Endothelial cell of umbilical vein (primary cell): ENCODE data around the gene OR10A6.

Experiments
- CTCF ChIP-seq, 2 donors: IDR thresholded peaks; 1 replicate in 1 of 2; 2 replicates in 1 of 2; pipeline ENCODE4 v1.5.1; 2011; ENCODE audit warnings: low read length in 2 of 2, mild to moderate bottlenecking in 2 of 2, moderate library complexity in 2 of 2, control low read depth in 1 of 2, inconsistent platforms in 1 of 2, low read depth in 1 of 2; ENCODE audit not compliant: insufficient read depth in 1 of 2; ENCODE audit errors: extremely low read depth in 1 of 2
- EZH2 ChIP-seq: IDR thresholded peaks from 2 replicates; pipeline ENCODE4 v1.6.1; 2012; ENCODE audit warnings: borderline replicate concordance, low read depth, mild to moderate bottlenecking, moderate library complexity, low read length, inconsistent platforms; ENCODE audit not compliant: severe bottlenecking
- JUN ChIP-seq: IDR thresholded peaks from 2 replicates; pipeline ENCODE4 v1.6.1; 2011; ENCODE audit warnings: borderline replicate concordance, low read depth; ENCODE audit not compliant: insufficient read length, insufficient read depth
- MAX ChIP-seq: IDR thresholded peaks from 2 replicates; pipeline ENCODE4 v1.6.1; 2011; ENCODE audit not compliant: insufficient read depth, insufficient read length
- POLR2A ChIP-seq: IDR thresholded peaks from 2 replicates; pipeline ENCODE4 v1.6.1; 2012; ENCODE audit warnings: low read depth, mild to moderate bottlenecking, control low read depth, low read length
- POLR2AphosphoS5 ChIP-seq: IDR thresholded peaks from 2 replicates; pipeline ENCODE4 v1.6.1; 2012; ENCODE audit warnings: low read depth, mild to moderate bottlenecking, control low read depth, low read length, moderate library complexity; ENCODE audit not compliant: insufficient read depth

DNA sequence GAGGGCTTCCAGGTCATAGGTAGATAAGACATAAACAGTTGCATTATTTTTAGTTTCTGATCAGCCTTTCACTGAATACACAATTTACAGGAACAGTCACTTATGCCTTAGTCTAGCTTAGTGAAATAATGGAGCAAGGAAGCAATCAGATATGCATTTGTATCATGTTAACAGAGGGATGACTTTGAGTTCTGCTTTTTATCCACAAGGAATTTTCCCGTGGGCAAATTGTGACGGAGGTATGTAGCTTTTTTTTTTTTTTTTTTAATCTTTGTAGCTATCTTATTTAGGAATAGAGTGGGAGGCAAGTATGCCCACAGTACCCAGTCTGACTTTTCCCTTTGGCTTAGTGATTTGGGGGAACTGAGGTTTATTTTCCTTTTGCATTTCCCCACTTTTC lies 37.6 kb upstream of the OR10A6 start:
- TF ChIP-seq CTCF (IDR thresholded peaks at IDR 0.05; ENCODE audit: extremely low read depth in 1 of 2, insufficient read depth in 1 of 2, low read depth in 1 of 2, low read length in 2 of 2), result no peak
- TF ChIP-seq POLR2AphosphoS5, result no peak
- TF ChIP-seq EZH2, result no peak
- no peak for TF ChIP-seq MAX
- no peak for TF ChIP-seq JUN
- TF ChIP-seq POLR2A, result no peak
